ENCODE results near the gene JARID2. TPM values are rescaled to one million over a fixed set of nuclear protein-coding genes. Genes with fewer than 3 reads are reported as not detected.

The JARID2 gene
- polyA plus RNA-seq, 1 donor from 2014 or later: 25.5 TPM

- no peaks in the 10 kb centered on the region for H3K36me3 ChIP-seq (ENCODE audit: insufficient read depth, low read length)
- no peak overlapping the region for H3K27ac ChIP-seq (ENCODE audit: low read length)
- no peak overlapping the region for H3K4me3 ChIP-seq (ENCODE audit: low read length)
- no peaks in the 10 kb centered on the region for H3F3A ChIP-seq (ENCODE audit: insufficient read depth, low read length, poor library complexity, severe bottlenecking)
- no peaks in the 10 kb centered on the region for H4K20me1 ChIP-seq (ENCODE audit: insufficient read depth)
- no peak overlapping the region for H3K9ac ChIP-seq (ENCODE audit: low read length)
- H3K27me3 ChIP-seq (ENCODE audit: insufficient read depth, low read depth, low read length): no peaks in the 10 kb centered on the region
- H2AFZ ChIP-seq (ENCODE audit: low read depth, low read length): no peak overlapping the region
- TF ChIP-seq RAD21 (conservative IDR thresholded peaks at IDR 0.05) (no peak), SMC3 (conservative IDR thresholded peaks at IDR 0.05; ENCODE audit: poor library complexity) (no peak), TAF1 (IDR thresholded peaks at IDR 0.05; ENCODE audit: low read depth) (no peak), MXI1 (conservative IDR thresholded peaks at IDR 0.05; ENCODE audit: poor library complexity, severe bottlenecking) (no peak), REST (IDR thresholded peaks at IDR 0.05; ENCODE audit: borderline replicate concordance) (no peak), POLR2AphosphoS5 (IDR thresholded peaks at IDR 0.05) (no peak), EP300 (conservative IDR thresholded peaks at IDR 0.05; ENCODE audit: poor library complexity, severe bottlenecking) (no peak), EZH2 (IDR thresholded peaks at IDR 0.05; ENCODE audit: borderline replicate concordance, insufficient read depth, low read length, poor library complexity, severe bottlenecking) (no peak)
- TF ChIP-seq, protein P1, sequence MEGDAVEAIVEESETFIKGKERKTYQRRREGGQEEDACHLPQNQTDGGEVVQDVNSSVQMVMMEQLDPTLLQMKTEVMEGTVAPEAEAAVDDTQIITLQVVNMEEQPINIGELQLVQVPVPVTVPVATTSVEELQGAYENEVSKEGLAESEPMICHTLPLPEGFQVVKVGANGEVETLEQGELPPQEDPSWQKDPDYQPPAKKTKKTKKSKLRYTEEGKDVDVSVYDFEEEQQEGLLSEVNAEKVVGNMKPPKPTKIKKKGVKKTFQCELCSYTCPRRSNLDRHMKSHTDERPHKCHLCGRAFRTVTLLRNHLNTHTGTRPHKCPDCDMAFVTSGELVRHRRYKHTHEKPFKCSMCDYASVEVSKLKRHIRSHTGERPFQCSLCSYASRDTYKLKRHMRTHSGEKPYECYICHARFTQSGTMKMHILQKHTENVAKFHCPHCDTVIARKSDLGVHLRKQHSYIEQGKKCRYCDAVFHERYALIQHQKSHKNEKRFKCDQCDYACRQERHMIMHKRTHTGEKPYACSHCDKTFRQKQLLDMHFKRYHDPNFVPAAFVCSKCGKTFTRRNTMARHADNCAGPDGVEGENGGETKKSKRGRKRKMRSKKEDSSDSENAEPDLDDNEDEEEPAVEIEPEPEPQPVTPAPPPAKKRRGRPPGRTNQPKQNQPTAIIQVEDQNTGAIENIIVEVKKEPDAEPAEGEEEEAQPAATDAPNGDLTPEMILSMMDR (IDR thresholded peaks at IDR 0.05; ENCODE audit: poor library complexity, severe bottlenecking): no peak
- H3K9me3 ChIP-seq (ENCODE audit: low read length): no peaks in the 10 kb centered on the region
- no peaks in the 10 kb centered on the region for H3K9me2 ChIP-seq (ENCODE audit: insufficient read depth, low read length)
- H3K79me2 ChIP-seq (replicated peaks; ENCODE audit: insufficient read depth, low read length): peaks cover 65% of the 10 kb centered on the region
- H3K4me2 ChIP-seq (ENCODE audit: low read length): no peak overlapping the region
Measured at GRCh38 chr6:15340775-15341174, 94.9 kb downstream of the JARID2 start.

GRCh38 chr6:15341311-15342001 is 95.6 kb downstream of the JARID2 start:
- Histone ChIP-seq H2AFZ (ENCODE audit: low read depth, low read length) (no peak overlapping the region), H4K20me1 (ENCODE audit: insufficient read depth) (no peaks in the 10 kb centered on the region), H3K27ac (ENCODE audit: low read length) (no peak overlapping the region), H3K27me3 (ENCODE audit: insufficient read depth, low read depth, low read length) (no peaks in the 10 kb centered on the region), H3K9me2 (ENCODE audit: insufficient read depth, low read length) (no peaks in the 10 kb centered on the region), H3K79me2 (replicated peaks; ENCODE audit: insufficient read depth, low read length) (peaks cover 66% of the 10 kb centered on the region), H3F3A (ENCODE audit: insufficient read depth, low read length, poor library complexity, severe bottlenecking) (no peaks in the 10 kb centered on the region), H3K9ac (ENCODE audit: low read length) (no peak overlapping the region), H3K36me3 (ENCODE audit: insufficient read depth, low read length) (no peaks in the 10 kb centered on the region), H3K4me3 (ENCODE audit: low read length) (no peak overlapping the region), H3K4me2 (ENCODE audit: low read length) (no peak overlapping the region), H3K9me3 (ENCODE audit: low read length) (no peaks in the 10 kb centered on the region)
- TF ChIP-seq REST (IDR thresholded peaks at IDR 0.05; ENCODE audit: borderline replicate concordance) (no peak), SMC3 (conservative IDR thresholded peaks at IDR 0.05; ENCODE audit: poor library complexity) (no peak), EP300 (conservative IDR thresholded peaks at IDR 0.05; ENCODE audit: poor library complexity, severe bottlenecking) (no peak), POLR2AphosphoS5 (IDR thresholded peaks at IDR 0.05) (no peak), TAF1 (IDR thresholded peaks at IDR 0.05; ENCODE audit: low read depth) (no peak), RAD21 (conservative IDR thresholded peaks at IDR 0.05) (no peak), MXI1 (conservative IDR thresholded peaks at IDR 0.05; ENCODE audit: poor library complexity, severe bottlenecking) (no peak), EZH2 (IDR thresholded peaks at IDR 0.05; ENCODE audit: borderline replicate concordance, insufficient read depth, low read length, poor library complexity, severe bottlenecking) (no peak)
- TF ChIP-seq, protein P1 (IDR thresholded peaks at IDR 0.05; ENCODE audit: poor library complexity, severe bottlenecking): no peak
